ENCODE results near the gene UMAD1.

DNA sequence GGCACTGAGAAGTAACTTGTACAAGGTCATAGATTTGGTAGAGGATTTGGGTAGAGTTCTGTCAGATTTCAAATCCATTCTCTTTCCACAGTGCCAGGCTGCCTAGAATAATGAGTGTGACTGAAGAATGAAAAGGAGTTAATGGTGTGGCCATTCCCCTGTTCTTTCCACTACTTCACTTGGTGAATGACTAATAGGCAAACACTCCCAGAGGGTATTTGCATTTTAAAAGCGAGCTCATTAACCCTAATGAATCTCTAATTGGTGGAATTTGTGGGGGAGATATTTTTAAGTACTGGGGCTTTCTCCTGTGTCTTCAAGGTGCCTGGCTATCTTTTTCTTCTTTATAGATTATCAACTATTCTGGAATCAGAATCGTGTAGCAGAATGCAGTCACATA, 152.7 kb downstream of the UMAD1 start:
- no peak for TF ChIP-seq POLR2AphosphoS5 (IDR thresholded peaks at IDR 0.05)
- TF ChIP-seq, protein P1, sequence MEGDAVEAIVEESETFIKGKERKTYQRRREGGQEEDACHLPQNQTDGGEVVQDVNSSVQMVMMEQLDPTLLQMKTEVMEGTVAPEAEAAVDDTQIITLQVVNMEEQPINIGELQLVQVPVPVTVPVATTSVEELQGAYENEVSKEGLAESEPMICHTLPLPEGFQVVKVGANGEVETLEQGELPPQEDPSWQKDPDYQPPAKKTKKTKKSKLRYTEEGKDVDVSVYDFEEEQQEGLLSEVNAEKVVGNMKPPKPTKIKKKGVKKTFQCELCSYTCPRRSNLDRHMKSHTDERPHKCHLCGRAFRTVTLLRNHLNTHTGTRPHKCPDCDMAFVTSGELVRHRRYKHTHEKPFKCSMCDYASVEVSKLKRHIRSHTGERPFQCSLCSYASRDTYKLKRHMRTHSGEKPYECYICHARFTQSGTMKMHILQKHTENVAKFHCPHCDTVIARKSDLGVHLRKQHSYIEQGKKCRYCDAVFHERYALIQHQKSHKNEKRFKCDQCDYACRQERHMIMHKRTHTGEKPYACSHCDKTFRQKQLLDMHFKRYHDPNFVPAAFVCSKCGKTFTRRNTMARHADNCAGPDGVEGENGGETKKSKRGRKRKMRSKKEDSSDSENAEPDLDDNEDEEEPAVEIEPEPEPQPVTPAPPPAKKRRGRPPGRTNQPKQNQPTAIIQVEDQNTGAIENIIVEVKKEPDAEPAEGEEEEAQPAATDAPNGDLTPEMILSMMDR (IDR thresholded peaks at IDR 0.05): no peak
- TF ChIP-seq POLR2A (IDR thresholded peaks at IDR 0.05): no peak
